MM.1S (cell line): ENCODE data around the gene FRA10AC1.

Experiments used
- CTCF ChIP-seq: fragments of 300-600 bp; sonication (generic); IDR thresholded peaks from 2 replicates; pipeline ENCODE4 v1.5.1; 2016; ENCODE audit warnings: antibody characterized with exemption, low read length, mixed read lengths
- EZH2phosphoT487 ChIP-seq: fragments of 300-600 bp; sonication (generic); IDR thresholded peaks from 2 replicates; pipeline ENCODE4 v1.6.1; 2018; ENCODE audit warnings: antibody characterized with exemption, low read length

- TF ChIP-seq CTCF, result no peak
- TF ChIP-seq EZH2phosphoT487, result no peak
These were observed 48.7 kb upstream of the FRA10AC1 start for GRCh38 chr10:93751124-93751523.
